ENCODE measurements around the gene DGKB. TPM values are rescaled to one million over a fixed set of nuclear protein-coding genes. Genes with fewer than 3 reads are reported as not detected.

Gene DGKB
- total RNA-seq, 1 experiment from 2014 or later = 0.48 TPM

- Histone ChIP-seq H4K20me1 (ENCODE audit: insufficient read depth) (no peaks in the 10 kb centered on the region), H3K27ac (no peak overlapping the region), H3F3A (ENCODE audit: insufficient read depth, low read depth) (no peaks in the 10 kb centered on the region), H3K36me3 (ENCODE audit: low read depth) (no peaks in the 10 kb centered on the region), H3K79me2 (ENCODE audit: low read depth) (no peaks in the 10 kb centered on the region), H3K9me3 (ENCODE audit: insufficient read depth, low read depth) (no peaks in the 10 kb centered on the region), H2AFZ (no peak overlapping the region), H3K9me2 (ENCODE audit: insufficient read depth) (no peaks in the 10 kb centered on the region), H3K4me3 (no peak overlapping the region), H3K4me2 (no peak overlapping the region), H3K4me1 (replicated peaks; ENCODE audit: insufficient read depth) (no peaks in the 10 kb centered on the region), H3K27me3 (ENCODE audit: insufficient read depth, low read depth) (no peaks in the 10 kb centered on the region)
- CTCF ChIA-PET = no interaction called here
- no peak for DNase-seq
- POLR2A ChIA-PET (ENCODE audit: unreplicated experiment) = no interaction called here
- no peak for TF ChIP-seq EZH2 (IDR thresholded peaks at IDR 0.05; ENCODE audit: low read depth)
- no peak for TF ChIP-seq CTCF (conservative IDR thresholded peaks at IDR 0.05)
- intact Hi-C loops (cut with micrococcal nuclease; ENCODE audit: unreplicated experiment) = no loop called here
- BruUV-seq (replicated peaks) = no TSS peak
Measured at GRCh38 chr7:14400271-14400670, 502.3 kb downstream of the DGKB start.

- Histone ChIP-seq H3K27ac (no peak overlapping the region), H3K9me3 (ENCODE audit: insufficient read depth, low read depth) (no peaks in the 10 kb centered on the region), H2AFZ (no peak overlapping the region), H3K27me3 (ENCODE audit: insufficient read depth, low read depth) (no peaks in the 10 kb centered on the region), H4K20me1 (ENCODE audit: insufficient read depth) (no peaks in the 10 kb centered on the region), H3K4me2 (no peak overlapping the region), H3K4me1 (replicated peaks; ENCODE audit: insufficient read depth) (no peaks in the 10 kb centered on the region), H3F3A (ENCODE audit: insufficient read depth, low read depth) (no peaks in the 10 kb centered on the region), H3K4me3 (no peak overlapping the region), H3K79me2 (ENCODE audit: low read depth) (no peaks in the 10 kb centered on the region), H3K36me3 (ENCODE audit: low read depth) (no peaks in the 10 kb centered on the region), H3K9me2 (ENCODE audit: insufficient read depth) (no peaks in the 10 kb centered on the region)
- TF ChIP-seq EZH2 (IDR thresholded peaks at IDR 0.05; ENCODE audit: low read depth) (no peak), CTCF (conservative IDR thresholded peaks at IDR 0.05) (no peak)
- CTCF ChIA-PET = no interaction called here
- intact Hi-C loops (cut with micrococcal nuclease; ENCODE audit: unreplicated experiment) = no loop called here
- DNase-seq = no peak
- BruUV-seq (replicated peaks) = no TSS peak
- POLR2A ChIA-PET (ENCODE audit: unreplicated experiment) = no interaction called here
Measured at GRCh38 chr7:14398526-14398925, 504.0 kb downstream of the DGKB start.

- ChIA-PET CTCF (no interaction called here), POLR2A (ENCODE audit: unreplicated experiment) (no interaction called here)
- intact Hi-C loops (cut with micrococcal nuclease; ENCODE audit: unreplicated experiment) = no loop called here
- Histone ChIP-seq H3K79me2 (ENCODE audit: low read depth) (no peaks in the 10 kb centered on the region), H3K4me3 (no peak overlapping the region), H3K27ac (no peak overlapping the region), H3F3A (ENCODE audit: insufficient read depth, low read depth) (no peaks in the 10 kb centered on the region), H3K4me2 (no peak overlapping the region), H3K27me3 (ENCODE audit: insufficient read depth, low read depth) (no peaks in the 10 kb centered on the region), H3K9me2 (ENCODE audit: insufficient read depth) (no peaks in the 10 kb centered on the region), H3K36me3 (ENCODE audit: low read depth) (no peaks in the 10 kb centered on the region), H3K4me1 (replicated peaks; ENCODE audit: insufficient read depth) (no peaks in the 10 kb centered on the region), H2AFZ (no peak overlapping the region), H3K9me3 (ENCODE audit: insufficient read depth, low read depth) (no peaks in the 10 kb centered on the region), H4K20me1 (ENCODE audit: insufficient read depth) (no peaks in the 10 kb centered on the region)
- no TSS peak for BruUV-seq (replicated peaks)
- DNase-seq = no peak
- TF ChIP-seq CTCF (conservative IDR thresholded peaks at IDR 0.05) (no peak), EZH2 (IDR thresholded peaks at IDR 0.05; ENCODE audit: low read depth) (no peak)
Measured at GRCh38 chr7:14395860-14396259, 506.7 kb downstream of the DGKB start.

Data from PC-9 (cell line).